Hippocampal formation (tissue), 2 donors: ENCODE measurements around the gene TADA2A.
"Not testable (repeated sequence)": the region's sequence is repeated elsewhere in the genome, so short reads cannot be mapped to it uniquely, and the experiment has no call there.

Source experiments
- DNase-seq, 2 donors: peaks; one replicate each; lab custom pipeline; 2025; lab: John Stamatoyannopoulos, UW

TADA2A gene

GRCh38 chr17:37492167-37492566 lies 85.5 kb downstream of the TADA2A start:
- no peak for DNase-seq

GRCh38 chr17:37493249-37494027 lies 86.8 kb downstream of the TADA2A start:
- no peak for DNase-seq

- DNase-seq, result no peak
Measured at GRCh38 chr17:37494401-37494831, 87.7 kb downstream of the TADA2A start.

- DNase-seq, result no peak
Measured at GRCh38 chr17:37494971-37495370, 88.3 kb downstream of the TADA2A start.

GRCh38 chr17:37500378-37500777 lies 93.7 kb downstream of the TADA2A start:
- DNase-seq, result no peak

- DNase-seq, result no peak
Measured at GRCh38 chr17:37502009-37502936, 95.6 kb downstream of the TADA2A start.

GRCh38 chr17:37503148-37503547 lies 96.5 kb downstream of the TADA2A start:
- no peak for DNase-seq

- DNase-seq, result no peak
Measured at GRCh38 chr17:37505333-37505732, 98.6 kb downstream of the TADA2A start.

- DNase-seq, result peak; percentile 31 to 47
Measured at GRCh38 chr17:37506678-37507077, 100.0 kb downstream of the TADA2A start.

- DNase-seq, result peak in 1 of 2 donors; percentile 47
Measured at GRCh38 chr17:37507111-37507510, 100.4 kb downstream of the TADA2A start.

- DNase-seq, result no peak
Measured at GRCh38 chr17:37510056-37510455, 103.4 kb downstream of the TADA2A start.

- not testable (repeated sequence) for DNase-seq
Measured at GRCh38 chr17:37511642-37512041, 105.0 kb downstream of the TADA2A start.

- peak in 1 of 2 donors; percentile 3 for DNase-seq
Measured at GRCh38 chr17:37512442-37513068, 105.9 kb downstream of the TADA2A start.

- DNase-seq, result no peak
Measured at GRCh38 chr17:37513711-37514110, 107.0 kb downstream of the TADA2A start.

- DNase-seq, result no peak
Measured at GRCh38 chr17:37516127-37516571, 109.5 kb downstream of the TADA2A start.

GRCh38 chr17:37517881-37518280 lies 111.2 kb downstream of the TADA2A start:
- DNase-seq, result no peak

GRCh38 chr17:37518826-37519225 lies 112.1 kb downstream of the TADA2A start:
- DNase-seq, result no peak

- no peak for DNase-seq
Measured at GRCh38 chr17:37519251-37519985, 112.7 kb downstream of the TADA2A start.

- DNase-seq, result no peak
Measured at GRCh38 chr17:37520174-37520573, 113.5 kb downstream of the TADA2A start.

GRCh38 chr17:37521821-37522220 lies 115.1 kb downstream of the TADA2A start:
- no peak for DNase-seq

- DNase-seq, result no peak
Measured at GRCh38 chr17:37523715-37524219, 117.1 kb downstream of the TADA2A start.
